ENCODE measurements around the gene HNRNPH3. TPM values are rescaled to one million over a fixed set of nuclear protein-coding genes. Genes with fewer than 3 reads are reported as not detected.

The HNRNPH3 gene
- total RNA-seq, 1 donor from 2014 or later: 19.3 TPM

GRCh38 chr10:68385740-68386139 lies 53.9 kb downstream of the HNRNPH3 start:
- DNase-seq (ENCODE audit: low read depth): no peak

Other genes starting within 250 kb of the HNRNPH3 start
- 119 and 131 TPM in 2 replicates for gene MYPN, start 222.6 kb upstream of the HNRNPH3 start, total RNA-seq
- gene ATOH7, start 100.0 kb upstream of the HNRNPH3 start, total RNA-seq: 0.21 and 1.0 TPM in 2 replicates
- 9.2 and 10.5 TPM in 2 replicates for gene PBLD, start 864 bp downstream of the HNRNPH3 start, total RNA-seq
- 11.3 and 14.8 TPM in 2 replicates for gene RUFY2, start 75.2 kb downstream of the HNRNPH3 start, total RNA-seq
- gene DNA2, start 139.9 kb downstream of the HNRNPH3 start, total RNA-seq: 4.1 and 5.2 TPM in 2 replicates
- 12.6 and 17.6 TPM in 2 replicates for gene SLC25A16, start 195.5 kb downstream of the HNRNPH3 start, total RNA-seq
- 5.2 and 6.0 TPM in 2 replicates for gene TET1, start 228.3 kb downstream of the HNRNPH3 start, total RNA-seq

Measured in myocyte (in vitro differentiated cells).